Neural cell (in vitro differentiated cells): Measurements from ENCODE around the gene KIF13A.

Source experiments
- CTCF ChIP-seq: fragments of 450-650 bp; IDR thresholded peaks from 2 replicates; pipeline ENCODE4 v1.5.1; 2014; ENCODE audit warnings: antibody characterized with exemption, mild to moderate bottlenecking, moderate library complexity; ENCODE audit not compliant: poor library complexity, severe bottlenecking
- EP300 ChIP-seq: fragments of 450-650 bp; conservative IDR thresholded peaks from 2 replicates; pipeline ENCODE4 v1.6.1; 2014; ENCODE audit warnings: antibody characterized with exemption, mild to moderate bottlenecking, moderate library complexity; ENCODE audit not compliant: poor library complexity, severe bottlenecking
- EZH2 ChIP-seq: fragments of 200-600, 300-800 bp; shearing (Covaris generic), sonication (generic); IDR thresholded peaks from 2 replicates; pipeline ENCODE4 v1.6.1; 2014; ENCODE audit warnings: antibody characterized with exemption, low read length, borderline replicate concordance, mild to moderate bottlenecking; ENCODE audit not compliant: insufficient read depth, poor library complexity, severe bottlenecking
- POLR2AphosphoS5 ChIP-seq: IDR thresholded peaks from 2 replicates; pipeline ENCODE4 v1.6.1; 2012

GRCh38 chr6:17865798-17866725 lies 121.4 kb downstream of the KIF13A start:
- TF ChIP-seq EZH2: no peak
- TF ChIP-seq CTCF: no peak
- TF ChIP-seq POLR2AphosphoS5: no peak
- no peak for TF ChIP-seq EP300
